Measurements from ENCODE around the gene WDR36.
A peak's percentile ranks its signal among the peaks of the same experiment; 100 is the strongest.

WDR36 gene

DNA sequence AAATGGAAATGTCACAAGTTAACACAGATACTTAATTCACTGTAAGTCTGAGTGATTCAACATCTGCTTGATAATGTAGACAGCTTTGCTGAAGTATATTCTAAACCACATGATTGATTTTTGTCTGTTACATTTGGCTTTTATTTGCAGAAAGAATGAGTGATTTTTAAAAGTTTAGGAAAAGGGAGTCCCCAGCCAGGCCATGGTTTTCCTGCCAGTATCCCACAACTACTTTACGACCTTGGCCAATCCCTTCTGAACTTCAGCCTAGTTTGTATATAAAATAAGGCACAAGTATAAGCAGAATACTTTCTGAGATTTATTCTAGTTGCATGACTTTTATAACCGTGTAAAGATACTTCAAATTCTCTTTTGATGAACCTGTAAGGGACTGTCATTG is 27.1 kb downstream of the WDR36 start:
- FAIRE-seq (peak; percentile 48), DNase-seq (ENCODE audit: insufficient read length, low spot score) (no peak)

GRCh38 chr5:111119856-111120255 is 27.7 kb downstream of the WDR36 start:
- FAIRE-seq (no peak), DNase-seq (ENCODE audit: insufficient read length, low spot score) (no peak)

More for the DNA sequence above, 27.1 kb downstream of the WDR36 start:
- TF ChIP-seq POLR2AphosphoS5 (IDR thresholded peaks at IDR 0.05; ENCODE audit: low read depth, low read length) (no peak), PAX5 (IDR thresholded peaks at IDR 0.05; ENCODE audit: insufficient read depth, low read length, severe bottlenecking) (no peak), SPI1 (IDR thresholded peaks at IDR 0.05; ENCODE audit: low read depth, low read length) (no peak), POLR2A (IDR thresholded peaks at IDR 0.05; ENCODE audit: low read depth, low read length) (no peak), POU2F2 (IDR thresholded peaks at IDR 0.05; ENCODE audit: low read depth, low read length) (no peak), TAF1 (IDR thresholded peaks at IDR 0.05; ENCODE audit: low read depth, low read length) (no peak)

GRCh38 chr5:111120911-111121310 is 28.8 kb downstream of the WDR36 start:
- TF ChIP-seq SPI1 (IDR thresholded peaks at IDR 0.05; ENCODE audit: low read depth, low read length) (no peak), TAF1 (IDR thresholded peaks at IDR 0.05; ENCODE audit: low read depth, low read length) (no peak), PAX5 (IDR thresholded peaks at IDR 0.05; ENCODE audit: insufficient read depth, low read length, severe bottlenecking) (no peak), POU2F2 (IDR thresholded peaks at IDR 0.05; ENCODE audit: low read depth, low read length) (no peak), POLR2A (IDR thresholded peaks at IDR 0.05; ENCODE audit: low read depth, low read length) (no peak)
- DNase-seq (ENCODE audit: insufficient read length, low spot score) (no peak), FAIRE-seq (no peak)

More at GRCh38 chr5:111119856-111120255, 27.7 kb downstream of the WDR36 start:
- TF ChIP-seq PAX5 (IDR thresholded peaks at IDR 0.05; ENCODE audit: insufficient read depth, low read length, severe bottlenecking) (no peak), POLR2A (IDR thresholded peaks at IDR 0.05; ENCODE audit: low read depth, low read length) (no peak), SPI1 (IDR thresholded peaks at IDR 0.05; ENCODE audit: low read depth, low read length) (no peak), TAF1 (IDR thresholded peaks at IDR 0.05; ENCODE audit: low read depth, low read length) (no peak), POLR2AphosphoS5 (IDR thresholded peaks at IDR 0.05; ENCODE audit: low read depth, low read length) (no peak), POU2F2 (IDR thresholded peaks at IDR 0.05; ENCODE audit: low read depth, low read length) (no peak)

DNA sequence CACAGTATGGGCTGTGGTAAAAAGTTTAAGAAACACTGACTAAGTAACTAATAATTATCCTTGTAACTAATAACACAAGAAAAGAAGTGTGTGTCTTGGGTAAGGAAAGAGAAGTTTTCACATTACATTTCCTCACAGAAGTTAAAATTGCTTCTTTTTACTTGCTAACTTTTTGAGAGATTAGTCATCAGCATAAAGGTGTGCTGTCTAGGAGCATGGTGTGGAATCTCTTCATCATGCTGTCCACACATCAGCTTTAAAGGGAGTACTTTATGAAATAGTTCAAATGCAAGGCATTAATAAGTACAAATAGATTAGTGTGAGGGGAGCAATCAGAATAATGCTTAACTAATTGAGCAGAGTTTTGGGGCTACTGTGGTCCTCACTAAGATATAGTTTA is 29.8 kb downstream of the WDR36 start:
- TF ChIP-seq POLR2A (IDR thresholded peaks at IDR 0.05; ENCODE audit: low read depth, low read length) = no peak
- TF ChIP-seq POU2F2 (IDR thresholded peaks at IDR 0.05; ENCODE audit: low read depth, low read length) = no peak
- TF ChIP-seq POLR2AphosphoS5 (IDR thresholded peaks at IDR 0.05; ENCODE audit: low read depth, low read length) = no peak
- no peak for TF ChIP-seq PAX5 (IDR thresholded peaks at IDR 0.05; ENCODE audit: insufficient read depth, low read length, severe bottlenecking)
- no peak for TF ChIP-seq SPI1 (IDR thresholded peaks at IDR 0.05; ENCODE audit: low read depth, low read length)
- TF ChIP-seq TAF1 (IDR thresholded peaks at IDR 0.05; ENCODE audit: low read depth, low read length) = no peak
- FAIRE-seq (no peak), DNase-seq (ENCODE audit: insufficient read length, low spot score) (no peak)

- no peak for DNase-seq (ENCODE audit: insufficient read length, low spot score)
- TF ChIP-seq SPI1 (IDR thresholded peaks at IDR 0.05; ENCODE audit: low read depth, low read length) = no peak
- no peak for TF ChIP-seq POLR2A (IDR thresholded peaks at IDR 0.05; ENCODE audit: low read depth, low read length)
- TF ChIP-seq PAX5 (IDR thresholded peaks at IDR 0.05; ENCODE audit: insufficient read depth, low read length, severe bottlenecking) = no peak
- no peak for TF ChIP-seq POLR2AphosphoS5 (IDR thresholded peaks at IDR 0.05; ENCODE audit: low read depth, low read length)
- no peak for TF ChIP-seq POU2F2 (IDR thresholded peaks at IDR 0.05; ENCODE audit: low read depth, low read length)
- TF ChIP-seq TAF1 (IDR thresholded peaks at IDR 0.05; ENCODE audit: low read depth, low read length) = no peak
- FAIRE-seq = no peak
Measured at GRCh38 chr5:111122398-111122797, 30.2 kb downstream of the WDR36 start.

DNA sequence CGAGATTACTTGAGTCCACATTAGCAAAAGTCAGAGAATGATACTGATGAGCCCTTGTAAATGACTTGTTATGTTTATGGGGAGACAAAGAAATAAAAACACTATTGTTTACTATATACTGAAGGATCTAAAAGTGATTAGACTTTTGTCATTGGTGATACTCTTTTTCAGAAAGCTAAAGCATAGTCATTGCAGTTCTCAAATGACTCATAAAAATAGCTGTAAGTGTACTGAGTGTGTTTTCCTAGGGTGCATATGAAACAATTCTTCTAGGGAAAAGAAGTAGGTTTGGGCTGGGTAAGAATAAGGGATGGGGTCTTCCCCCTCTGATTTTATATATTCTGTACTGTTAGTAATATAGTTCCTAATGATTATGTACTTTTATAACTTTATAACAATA is 32.6 kb downstream of the WDR36 start:
- TF ChIP-seq POLR2AphosphoS5 (IDR thresholded peaks at IDR 0.05; ENCODE audit: low read depth, low read length) (no peak), PAX5 (IDR thresholded peaks at IDR 0.05; ENCODE audit: insufficient read depth, low read length, severe bottlenecking) (no peak), TAF1 (IDR thresholded peaks at IDR 0.05; ENCODE audit: low read depth, low read length) (no peak), SPI1 (IDR thresholded peaks at IDR 0.05; ENCODE audit: low read depth, low read length) (no peak), POLR2A (IDR thresholded peaks at IDR 0.05; ENCODE audit: low read depth, low read length) (no peak), POU2F2 (IDR thresholded peaks at IDR 0.05; ENCODE audit: low read depth, low read length) (no peak)
- FAIRE-seq = no peak

GRCh38 chr5:111126896-111127295 is 34.7 kb downstream of the WDR36 start:
- TF ChIP-seq POLR2AphosphoS5 (IDR thresholded peaks at IDR 0.05; ENCODE audit: low read depth, low read length) = no peak
- no peak for TF ChIP-seq SPI1 (IDR thresholded peaks at IDR 0.05; ENCODE audit: low read depth, low read length)
- TF ChIP-seq POLR2A (IDR thresholded peaks at IDR 0.05; ENCODE audit: low read depth, low read length) = no peak
- TF ChIP-seq POU2F2 (IDR thresholded peaks at IDR 0.05; ENCODE audit: low read depth, low read length) = no peak
- TF ChIP-seq PAX5 (IDR thresholded peaks at IDR 0.05; ENCODE audit: insufficient read depth, low read length, severe bottlenecking) = no peak
- TF ChIP-seq TAF1 (IDR thresholded peaks at IDR 0.05; ENCODE audit: low read depth, low read length) = no peak
- DNase-seq (ENCODE audit: insufficient read length, low spot score) (no peak), FAIRE-seq (no peak)

More for the DNA sequence above, 32.6 kb downstream of the WDR36 start:
- no peak for DNase-seq (ENCODE audit: insufficient read length, low spot score)

GRCh38 chr5:111127453-111128195 is 35.5 kb downstream of the WDR36 start:
- no peak for DNase-seq (ENCODE audit: insufficient read length, low spot score)
- FAIRE-seq = no peak
- TF ChIP-seq POLR2A (IDR thresholded peaks at IDR 0.05; ENCODE audit: low read depth, low read length) (no peak), PAX5 (IDR thresholded peaks at IDR 0.05; ENCODE audit: insufficient read depth, low read length, severe bottlenecking) (no peak), SPI1 (IDR thresholded peaks at IDR 0.05; ENCODE audit: low read depth, low read length) (no peak), POU2F2 (IDR thresholded peaks at IDR 0.05; ENCODE audit: low read depth, low read length) (no peak), TAF1 (IDR thresholded peaks at IDR 0.05; ENCODE audit: low read depth, low read length) (no peak), POLR2AphosphoS5 (IDR thresholded peaks at IDR 0.05; ENCODE audit: low read depth, low read length) (no peak)

DNA sequence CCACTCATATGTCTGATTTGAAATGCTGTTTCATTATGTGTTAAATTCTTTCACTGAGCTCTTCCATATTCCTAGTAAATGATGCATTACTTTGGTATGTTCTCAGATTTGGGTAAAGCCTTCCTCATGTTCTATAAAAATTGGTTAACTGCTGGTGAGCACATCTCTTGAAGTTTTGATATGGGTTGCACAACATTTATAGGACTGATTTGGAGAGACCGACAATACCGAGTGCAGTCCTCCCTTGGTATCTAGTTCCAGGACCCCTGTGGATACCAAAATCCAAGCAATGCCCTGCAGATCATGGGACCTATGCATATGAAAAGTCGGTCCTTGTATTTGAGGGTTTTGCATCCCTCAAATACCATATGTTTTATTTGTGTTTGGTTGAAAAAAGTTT is 37.8 kb downstream of the WDR36 start:
- no peak for DNase-seq (ENCODE audit: insufficient read length, low spot score)
- TF ChIP-seq SPI1 (IDR thresholded peaks at IDR 0.05; ENCODE audit: low read depth, low read length) = no peak
- no peak for TF ChIP-seq PAX5 (IDR thresholded peaks at IDR 0.05; ENCODE audit: insufficient read depth, low read length, severe bottlenecking)
- no peak for FAIRE-seq

- no peak for DNase-seq (ENCODE audit: insufficient read length, low spot score)
- TF ChIP-seq POU2F2 (IDR thresholded peaks at IDR 0.05; ENCODE audit: low read depth, low read length) (no peak), POLR2A (IDR thresholded peaks at IDR 0.05; ENCODE audit: low read depth, low read length) (no peak), SPI1 (IDR thresholded peaks at IDR 0.05; ENCODE audit: low read depth, low read length) (no peak), POLR2AphosphoS5 (IDR thresholded peaks at IDR 0.05; ENCODE audit: low read depth, low read length) (no peak), PAX5 (IDR thresholded peaks at IDR 0.05; ENCODE audit: insufficient read depth, low read length, severe bottlenecking) (no peak), TAF1 (IDR thresholded peaks at IDR 0.05; ENCODE audit: low read depth, low read length) (no peak)
- no peak for FAIRE-seq
Measured at GRCh38 chr5:111131356-111131755, 39.2 kb downstream of the WDR36 start.

All from GM12891 (cell line).